ENCODE measurements around the gene RASGRP1. TPM values are rescaled to one million over a fixed set of nuclear protein-coding genes. Genes with fewer than 3 reads are reported as not detected.

Gene RASGRP1
- total and polyA plus RNA-seq, 2 donors (not counting 1 experiment from before 2014, with no cell fraction given), result 17.7 to 24.7 TPM

- no peak overlapping the region for H3K9ac ChIP-seq (ENCODE audit: low read length)
- Mint-ChIP-seq H3K27me3 (no peaks in the 10 kb centered on the region), H3K4me3 (no peak overlapping the region), H3K27ac (peak overlapping the region; percentile 5), H3K9me3 (ENCODE audit: insufficient read depth) (no peaks in the 10 kb centered on the region), H3K4me1 (peaks cover 42% of the 10 kb centered on the region)
- H2AFZ ChIP-seq (ENCODE audit: insufficient read depth, low read depth, low read length, poor library complexity, severe bottlenecking), result no peak overlapping the region
- no peaks in the 10 kb centered on the region for H3K27me3 ChIP-seq (replicated peaks in 1 of 4; ENCODE audit: control extremely low read depth in 1 of 4, control insufficient read depth in 3 of 4, insufficient read depth in 4 of 4, low read length in 3 of 4)
- CTCF ChIA-PET, result interaction anchor here (1.0 kb wide), 1 partner anchor 14 kb away, joined by 3 read pairs; no protein-coding TSS in a partner anchor
- no peaks in the 10 kb centered on the region for H3K9me3 ChIP-seq (ENCODE audit: control extremely low read depth in 1 of 3, control insufficient read depth in 2 of 3, insufficient read depth in 1 of 3, low read length in 2 of 3)
- TF ChIP-seq, protein P1, sequence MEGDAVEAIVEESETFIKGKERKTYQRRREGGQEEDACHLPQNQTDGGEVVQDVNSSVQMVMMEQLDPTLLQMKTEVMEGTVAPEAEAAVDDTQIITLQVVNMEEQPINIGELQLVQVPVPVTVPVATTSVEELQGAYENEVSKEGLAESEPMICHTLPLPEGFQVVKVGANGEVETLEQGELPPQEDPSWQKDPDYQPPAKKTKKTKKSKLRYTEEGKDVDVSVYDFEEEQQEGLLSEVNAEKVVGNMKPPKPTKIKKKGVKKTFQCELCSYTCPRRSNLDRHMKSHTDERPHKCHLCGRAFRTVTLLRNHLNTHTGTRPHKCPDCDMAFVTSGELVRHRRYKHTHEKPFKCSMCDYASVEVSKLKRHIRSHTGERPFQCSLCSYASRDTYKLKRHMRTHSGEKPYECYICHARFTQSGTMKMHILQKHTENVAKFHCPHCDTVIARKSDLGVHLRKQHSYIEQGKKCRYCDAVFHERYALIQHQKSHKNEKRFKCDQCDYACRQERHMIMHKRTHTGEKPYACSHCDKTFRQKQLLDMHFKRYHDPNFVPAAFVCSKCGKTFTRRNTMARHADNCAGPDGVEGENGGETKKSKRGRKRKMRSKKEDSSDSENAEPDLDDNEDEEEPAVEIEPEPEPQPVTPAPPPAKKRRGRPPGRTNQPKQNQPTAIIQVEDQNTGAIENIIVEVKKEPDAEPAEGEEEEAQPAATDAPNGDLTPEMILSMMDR (IDR thresholded peaks at IDR 0.05), result no peak
- no peak for TF ChIP-seq EZH2 (IDR thresholded peaks at IDR 0.05; ENCODE audit: borderline replicate concordance, insufficient read depth, low read depth, low read length, poor library complexity, severe bottlenecking)
- no peak overlapping the region for H3K4me2 ChIP-seq (replicated peaks; ENCODE audit: low read depth, low read length, poor library complexity, severe bottlenecking)
- peaks cover 0 to 3% of the 10 kb centered on the region in 2 donors for H3K4me1 ChIP-seq (ENCODE audit: control insufficient read depth in 2 of 2, insufficient read depth in 2 of 2, low read length in 2 of 2)
- WGBS (ENCODE audit: insufficient coverage), result 100% methylated on average over 3 of the region's 3 CpGs
- intact Hi-C loops (cut with micrococcal nuclease), result no loop called here
- DNase-seq, result no peak
- ATAC-seq (ENCODE audit: low read depth), result no peak
- H3K79me2 ChIP-seq (ENCODE audit: control insufficient read depth, insufficient read depth, low read length), result peaks cover 90% of the 10 kb centered on the region
- peaks cover 1 to 18% of the 10 kb centered on the region in 2 experiments for H3K36me3 ChIP-seq (replicated peaks in 1 of 2; ENCODE audit: control extremely low read depth in 1 of 2, control insufficient read depth in 1 of 2, extremely low read depth in 1 of 2, insufficient read depth in 2 of 2, low read length in 1 of 2)
- POLR2A ChIA-PET, result no interaction called here
- H3K4me3 ChIP-seq (ENCODE audit: control extremely low read depth in 1 of 5, extremely low read depth in 1 of 5, insufficient read depth in 1 of 5, low read depth in 2 of 5, low read length in 4 of 5), result no peak overlapping the region
- H4K20me1 ChIP-seq (ENCODE audit: control insufficient read depth, insufficient read depth, low read length, poor library complexity, severe bottlenecking), result peaks cover 55% of the 10 kb centered on the region
- H3K27ac ChIP-seq (ENCODE audit: low read length in 2 of 2), result no peak overlapping the region
Observed at GRCh38 chr15:38536201-38536676, 28.4 kb downstream of the RASGRP1 start.

GRCh38 chr15:38535491-38536200, 29.0 kb downstream of the RASGRP1 start:
- no peak overlapping the region for H3K9ac ChIP-seq (ENCODE audit: low read length)
- no peak for DNase-seq
- no peaks in the 10 kb centered on the region for H3K27me3 Mint-ChIP-seq
- no peak overlapping the region for H3K27ac ChIP-seq (ENCODE audit: low read length in 2 of 2)
- ATAC-seq (ENCODE audit: low read depth), result no peak
- ChIA-PET CTCF (interaction anchor here (1.0 to 1.8 kb wide), 2 partner anchors 14 to 155 kb away, joined by 3 to 6 read pairs; no protein-coding TSS in a partner anchor), POLR2A (no interaction called here)
- H3K4me2 ChIP-seq (replicated peaks; ENCODE audit: low read depth, low read length, poor library complexity, severe bottlenecking), result no peak overlapping the region
- peaks cover 54% of the 10 kb centered on the region for H4K20me1 ChIP-seq (ENCODE audit: control insufficient read depth, insufficient read depth, low read length, poor library complexity, severe bottlenecking)
- H3K4me3 Mint-ChIP-seq, result no peak overlapping the region
- H3K27ac Mint-ChIP-seq, result peak overlapping the region; percentile 5
- H3K27me3 ChIP-seq (replicated peaks in 1 of 4; ENCODE audit: control extremely low read depth in 1 of 4, control insufficient read depth in 3 of 4, insufficient read depth in 4 of 4, low read length in 3 of 4), result no peaks in the 10 kb centered on the region
- intact Hi-C loops (cut with micrococcal nuclease), result no loop called here
- H3K4me1 ChIP-seq (ENCODE audit: control insufficient read depth in 2 of 2, insufficient read depth in 2 of 2, low read length in 2 of 2), result peaks cover 0 to 3% of the 10 kb centered on the region in 2 donors
- no peak overlapping the region for H3K4me3 ChIP-seq (ENCODE audit: control extremely low read depth in 1 of 5, extremely low read depth in 1 of 5, insufficient read depth in 1 of 5, low read depth in 2 of 5, low read length in 4 of 5)
- H3K9me3 Mint-ChIP-seq (ENCODE audit: insufficient read depth), result no peaks in the 10 kb centered on the region
- TF ChIP-seq EZH2 (IDR thresholded peaks at IDR 0.05; ENCODE audit: borderline replicate concordance, insufficient read depth, low read depth, low read length, poor library complexity, severe bottlenecking), result no peak
- TF ChIP-seq, protein P1 (IDR thresholded peaks at IDR 0.05), result no peak
- no peak overlapping the region for H2AFZ ChIP-seq (ENCODE audit: insufficient read depth, low read depth, low read length, poor library complexity, severe bottlenecking)
- WGBS (ENCODE audit: insufficient coverage), result 97% methylated on average over 6 of the region's 8 CpGs
- H3K36me3 ChIP-seq (replicated peaks in 1 of 2; ENCODE audit: control extremely low read depth in 1 of 2, control insufficient read depth in 1 of 2, extremely low read depth in 1 of 2, insufficient read depth in 2 of 2, low read length in 1 of 2), result peaks cover 1 to 19% of the 10 kb centered on the region in 2 experiments
- H3K9me3 ChIP-seq (ENCODE audit: control extremely low read depth in 1 of 3, control insufficient read depth in 2 of 3, insufficient read depth in 1 of 3, low read length in 2 of 3), result no peaks in the 10 kb centered on the region
- peaks cover 85% of the 10 kb centered on the region for H3K79me2 ChIP-seq (ENCODE audit: control insufficient read depth, insufficient read depth, low read length)
- H3K4me1 Mint-ChIP-seq, result peaks cover 38% of the 10 kb centered on the region

All from B cell (primary cell).